Coronary artery (tissue), 2 donors: ENCODE data around the gene GPT2.

ENCODE experiments used
- DNase-seq: peaks from one replicate; pipeline ENCODE4 v3.0.0-alpha.2; 2017; ENCODE audit warnings: low spot score
- H3K27ac ChIP-seq, 2 donors: fragments of 200-600 bp; sonication (generic); one replicate each; pipeline ENCODE4 v1.5.1; 2016 to 2019
- H3K4me3 ChIP-seq: fragments of 200-600 bp; sonication (generic); 2 replicates; pipeline ENCODE4 v1.5.1; 2016; ENCODE audit warnings: mild to moderate bottlenecking, moderate library complexity
- TF ChIP-seq, protein P1 (sequence below): fragments of 200-600 bp; sonication (generic); IDR thresholded peaks from one replicate; pipeline ENCODE4 v1.5.1; 2019; ENCODE audit warnings: antibody characterized with exemption

Gene GPT2

DNA sequence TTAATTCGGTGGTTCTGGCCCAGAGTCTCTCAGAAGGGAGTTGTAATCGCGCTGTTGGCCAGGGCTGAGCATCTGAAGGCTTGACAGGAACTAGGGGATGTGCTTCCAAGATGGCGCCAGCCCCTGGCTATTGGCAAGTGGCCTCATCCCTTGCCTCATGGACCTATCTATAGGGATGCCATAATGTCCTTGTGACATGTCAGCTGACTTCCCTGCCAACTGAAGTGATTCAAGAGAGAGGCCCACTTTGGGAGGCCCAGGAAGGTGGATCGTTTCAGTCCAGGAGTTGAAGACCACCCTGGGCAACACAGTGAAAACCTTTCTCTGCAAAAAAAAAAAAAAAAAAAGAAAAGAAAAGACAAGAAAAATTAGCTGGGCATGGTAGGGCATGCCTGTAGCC, 38.2 kb upstream of the GPT2 start:
- TF ChIP-seq, protein P1, sequence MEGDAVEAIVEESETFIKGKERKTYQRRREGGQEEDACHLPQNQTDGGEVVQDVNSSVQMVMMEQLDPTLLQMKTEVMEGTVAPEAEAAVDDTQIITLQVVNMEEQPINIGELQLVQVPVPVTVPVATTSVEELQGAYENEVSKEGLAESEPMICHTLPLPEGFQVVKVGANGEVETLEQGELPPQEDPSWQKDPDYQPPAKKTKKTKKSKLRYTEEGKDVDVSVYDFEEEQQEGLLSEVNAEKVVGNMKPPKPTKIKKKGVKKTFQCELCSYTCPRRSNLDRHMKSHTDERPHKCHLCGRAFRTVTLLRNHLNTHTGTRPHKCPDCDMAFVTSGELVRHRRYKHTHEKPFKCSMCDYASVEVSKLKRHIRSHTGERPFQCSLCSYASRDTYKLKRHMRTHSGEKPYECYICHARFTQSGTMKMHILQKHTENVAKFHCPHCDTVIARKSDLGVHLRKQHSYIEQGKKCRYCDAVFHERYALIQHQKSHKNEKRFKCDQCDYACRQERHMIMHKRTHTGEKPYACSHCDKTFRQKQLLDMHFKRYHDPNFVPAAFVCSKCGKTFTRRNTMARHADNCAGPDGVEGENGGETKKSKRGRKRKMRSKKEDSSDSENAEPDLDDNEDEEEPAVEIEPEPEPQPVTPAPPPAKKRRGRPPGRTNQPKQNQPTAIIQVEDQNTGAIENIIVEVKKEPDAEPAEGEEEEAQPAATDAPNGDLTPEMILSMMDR = no peak
- H3K4me3 ChIP-seq = no peak overlapping the region
- DNase-seq = no peak
- no peak overlapping the region for H3K27ac ChIP-seq

DNA sequence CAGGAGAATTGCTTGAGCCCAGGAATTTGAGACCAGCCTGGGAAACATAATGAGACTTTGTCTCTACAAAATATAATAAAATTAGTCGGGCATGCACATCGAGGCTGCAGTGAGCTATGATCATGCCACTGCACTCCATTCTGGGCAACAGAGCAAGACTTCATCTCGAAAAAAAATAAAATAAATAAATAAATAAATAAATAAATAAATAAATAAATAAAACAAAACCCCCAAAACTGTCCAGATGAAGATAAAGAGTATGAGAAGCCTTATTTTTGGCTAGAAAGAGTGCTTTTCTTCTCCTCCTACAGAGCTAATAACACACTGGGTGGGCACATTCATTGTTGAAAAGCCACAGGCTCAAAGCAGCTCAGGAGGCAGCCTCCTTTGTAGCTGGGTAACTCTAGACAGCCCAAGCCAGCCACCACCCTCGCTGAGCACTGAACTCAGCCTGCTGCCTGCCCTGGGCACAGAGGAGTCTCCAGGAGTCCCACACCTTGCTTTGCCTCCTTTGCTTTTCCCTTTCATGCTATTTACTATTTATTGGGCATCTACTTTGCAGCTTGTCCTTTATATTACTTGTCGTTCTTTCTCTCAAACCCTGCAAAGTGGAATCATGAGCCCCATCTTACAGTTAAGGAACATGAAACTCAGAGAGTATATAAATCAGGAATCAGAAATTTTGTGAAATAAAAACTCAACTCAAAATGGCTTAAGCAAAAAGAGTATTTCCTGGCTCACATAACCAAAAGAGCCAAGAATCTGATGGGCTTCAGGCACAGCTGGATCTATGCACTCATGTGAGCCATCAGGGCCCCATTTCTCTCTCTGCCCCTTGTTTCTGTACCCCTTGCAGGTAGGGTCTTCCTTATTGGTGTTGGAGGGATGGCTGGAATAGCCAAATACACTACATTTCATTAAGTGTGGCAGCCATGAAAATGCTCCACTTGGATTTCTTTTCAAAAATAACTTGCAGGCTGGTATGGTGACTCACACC, 35.1 kb upstream of the GPT2 start:
- TF ChIP-seq, protein P1 = no peak
- H3K27ac ChIP-seq = no peak overlapping the region
- DNase-seq = no peak
- H3K4me3 ChIP-seq = no peak overlapping the region

DNA sequence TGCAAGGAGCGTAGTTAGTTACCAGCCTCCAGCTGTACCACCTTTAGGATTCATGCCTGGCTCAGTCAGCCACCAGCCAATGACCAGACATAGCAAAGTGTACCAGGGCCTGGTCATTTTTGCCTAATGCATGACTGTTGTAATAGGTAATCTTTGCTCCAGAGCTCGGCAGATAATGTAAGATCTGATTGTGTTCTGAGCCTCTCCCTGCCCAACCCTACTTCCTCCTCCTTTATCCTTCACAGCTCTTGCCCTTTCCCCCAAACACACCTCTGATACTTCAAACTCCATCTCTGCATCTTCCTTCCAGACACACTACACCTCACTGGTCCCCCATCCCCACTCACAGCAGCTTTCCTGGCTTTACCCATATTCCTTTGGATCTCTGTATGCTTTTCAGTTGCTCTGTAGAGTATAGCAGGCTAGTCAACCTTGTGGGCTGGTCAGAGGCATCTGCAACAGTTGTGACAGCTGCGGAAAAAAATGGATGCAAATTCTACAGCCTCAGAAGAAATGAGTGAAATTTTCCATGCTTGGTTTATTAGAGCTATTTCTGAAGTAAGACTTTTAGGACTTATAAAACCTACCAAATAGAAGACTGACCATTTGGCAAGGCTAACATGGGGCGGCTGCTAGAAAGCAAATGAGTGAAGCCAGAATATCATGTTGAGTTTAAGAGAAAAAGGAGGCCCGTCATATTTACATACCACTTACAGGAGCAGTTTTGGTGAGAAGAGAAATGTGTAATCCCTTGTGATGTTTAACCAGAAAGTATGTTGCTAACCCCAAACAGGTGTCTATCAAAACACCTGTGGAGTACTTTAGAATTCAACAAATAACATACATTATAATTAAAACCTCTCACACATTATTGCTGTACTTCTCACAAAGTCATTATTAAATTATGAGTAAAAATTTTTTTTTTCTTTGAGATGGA, 33.3 kb upstream of the GPT2 start:
- TF ChIP-seq, protein P1 = no peak
- DNase-seq = no peak
- Histone ChIP-seq H3K27ac (no peak overlapping the region), H3K4me3 (no peak overlapping the region)

DNA sequence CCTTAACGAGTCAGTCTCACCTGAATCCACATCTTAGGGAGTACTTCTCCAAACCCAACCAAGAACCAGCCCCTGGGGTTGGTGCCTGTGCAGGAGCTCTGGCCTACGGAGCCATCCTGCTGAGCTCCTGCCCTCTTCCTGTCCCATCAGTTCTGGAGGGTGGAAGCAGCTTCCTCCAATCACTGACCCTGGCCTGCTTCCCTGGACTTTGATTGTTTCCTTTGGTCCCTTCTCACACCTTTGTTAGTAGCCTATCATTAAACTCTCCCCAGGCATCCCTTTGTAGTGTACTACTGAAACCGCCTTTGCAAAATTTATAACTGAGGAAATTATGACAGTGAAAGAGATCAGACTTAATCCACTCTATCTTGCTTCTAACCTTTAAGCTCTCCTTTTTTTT, 32.0 kb upstream of the GPT2 start:
- TF ChIP-seq, protein P1 = no peak
- H3K4me3 ChIP-seq = no peak overlapping the region
- H3K27ac ChIP-seq = no peak overlapping the region
- no peak for DNase-seq

DNA sequence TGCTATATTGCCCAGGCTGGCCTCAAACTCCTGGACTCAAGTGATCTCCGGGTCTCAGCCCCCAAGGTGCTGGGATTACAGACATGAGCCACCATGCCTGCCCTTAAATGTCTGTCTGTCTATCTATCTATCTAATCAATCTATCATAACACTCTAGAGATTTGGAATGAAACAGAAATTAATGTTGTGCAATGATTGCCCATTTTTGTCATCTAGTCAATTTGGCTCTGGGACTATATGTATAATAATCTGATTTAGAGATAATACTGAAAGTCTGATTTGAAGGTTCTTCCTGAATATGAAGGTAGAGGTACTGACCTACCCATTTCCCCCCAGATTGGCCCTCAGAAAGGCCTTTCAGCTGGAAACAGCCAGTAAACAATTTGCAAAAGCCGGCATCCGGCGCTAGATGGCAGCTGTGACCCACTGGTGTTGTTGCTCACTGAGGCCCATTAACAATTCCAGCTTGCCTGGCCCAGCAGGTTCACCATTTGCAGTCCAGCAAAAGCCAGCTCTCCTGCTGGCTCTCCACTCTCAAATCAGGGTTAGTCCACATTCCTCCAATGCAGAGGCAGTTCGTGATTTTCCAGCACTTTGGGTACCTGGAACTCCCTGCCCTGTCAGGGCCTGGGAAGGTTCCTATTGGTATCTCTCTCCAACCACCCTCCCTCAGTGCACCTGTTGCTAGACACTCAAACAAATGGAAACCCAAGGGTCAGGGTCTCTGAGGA, 30.3 kb upstream of the GPT2 start:
- DNase-seq = no peak
- H3K27ac ChIP-seq = no peak overlapping the region
- TF ChIP-seq, protein P1 = peak; percentile 66
- H3K4me3 ChIP-seq = no peak overlapping the region

DNA sequence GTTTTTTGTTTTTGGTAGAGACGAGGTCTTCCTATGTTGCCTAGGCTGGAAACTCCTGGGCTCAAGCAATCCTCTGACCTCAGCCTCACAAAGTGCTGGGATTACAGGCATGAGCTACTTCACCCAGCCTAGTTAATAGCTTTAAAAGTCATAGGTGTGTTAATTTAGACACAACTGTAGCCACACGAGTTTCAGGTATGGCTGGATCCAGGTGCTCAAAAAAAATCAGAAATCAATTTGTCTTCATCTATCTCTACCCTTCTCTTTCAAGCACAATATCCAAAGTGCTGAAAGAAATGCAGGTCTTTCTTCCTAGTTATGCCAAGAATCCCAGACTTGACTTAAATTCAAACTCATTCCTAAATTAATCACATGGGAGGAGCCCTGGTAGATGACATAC, 29.3 kb upstream of the GPT2 start:
- no peak overlapping the region for H3K27ac ChIP-seq
- DNase-seq = no peak

More for the DNA sequence above, 29.3 kb upstream of the GPT2 start:
- H3K4me3 ChIP-seq = no peak overlapping the region
- TF ChIP-seq, protein P1 = no peak
